ENCODE measurements around the gene CEACAM18. TPM values are rescaled to one million over a fixed set of nuclear protein-coding genes. Genes with fewer than 3 reads are reported as not detected.

CEACAM18 gene
- total RNA-seq, 2 experiments from 2014 or later, result not detected

DNA sequence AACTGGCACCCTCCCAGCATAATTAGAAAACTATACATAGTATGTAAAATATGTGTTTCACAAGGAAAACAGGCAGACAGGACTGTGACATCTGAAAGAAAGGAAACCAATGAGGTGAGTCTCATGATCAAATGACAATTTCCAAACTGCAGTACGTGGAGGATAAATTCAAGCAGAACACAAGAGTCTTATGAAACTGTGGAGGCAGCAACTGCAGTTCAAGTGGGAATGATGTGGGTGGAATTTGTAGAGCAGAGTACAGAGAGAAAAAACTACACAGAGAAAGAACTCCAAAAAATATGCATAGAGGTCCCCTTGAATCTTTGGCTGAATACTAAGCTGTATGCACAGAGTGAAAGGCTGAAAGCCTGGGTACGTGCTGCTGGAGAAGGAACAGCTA lies 43.4 kb downstream of the CEACAM18 start:
- H3K9me3 Mint-ChIP-seq, result no peaks in the 10 kb centered on the region
- H3K36me3 Mint-ChIP-seq (ENCODE audit: low read depth), result no peaks in the 10 kb centered on the region
- peaks cover 12% of the 10 kb centered on the region for H3K27me3 Mint-ChIP-seq (ENCODE audit: low read depth)
- DNase-seq, result no peak
- H3K4me1 Mint-ChIP-seq (ENCODE audit: low read depth), result no peaks in the 10 kb centered on the region
- no peak overlapping the region for H3K4me3 Mint-ChIP-seq
- H3K27ac Mint-ChIP-seq, result no peak overlapping the region
- intact Hi-C loops (cut with micrococcal nuclease), result no loop called here
- CTCF ChIA-PET, result interaction anchor here (0.6 kb wide), 2 partner anchors 139 to 429 kb away, joined by 3 read pairs; no protein-coding TSS in a partner anchor

DNA sequence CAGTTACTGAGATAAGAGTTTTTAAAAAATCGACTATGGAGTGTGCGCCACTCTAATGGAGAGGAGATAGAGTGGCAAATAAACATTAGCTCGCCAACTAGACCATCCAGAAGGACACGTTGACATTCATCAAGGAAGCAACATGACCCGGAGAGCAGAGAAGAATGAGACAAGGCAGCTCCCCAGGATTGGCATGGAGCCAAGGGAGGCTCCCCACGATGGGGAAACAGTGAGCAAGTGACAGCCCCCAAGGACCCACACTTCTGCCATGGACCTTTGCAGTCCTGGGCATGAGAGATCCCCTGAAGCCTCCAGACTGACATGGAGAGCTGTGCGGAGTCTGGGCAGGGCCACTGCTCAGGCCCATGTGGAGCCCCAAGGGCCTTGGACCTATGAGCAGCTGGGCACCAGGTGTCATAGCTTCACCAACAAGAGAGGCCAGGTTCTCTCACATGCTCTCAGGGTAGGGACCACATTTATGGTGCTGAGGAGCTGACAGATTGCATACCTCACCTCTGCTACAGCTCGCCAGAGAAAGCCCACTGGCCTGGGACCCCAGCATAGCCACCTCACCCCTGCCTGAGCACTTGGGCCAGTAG lies 46.4 kb downstream of the CEACAM18 start:
- intact Hi-C loops (cut with micrococcal nuclease), result no loop called here
- DNase-seq, result no peak
- Mint-ChIP-seq H3K27ac (no peak overlapping the region), H3K4me3 (no peak overlapping the region), H3K36me3 (ENCODE audit: low read depth) (no peaks in the 10 kb centered on the region), H3K27me3 (ENCODE audit: low read depth) (peaks cover 21% of the 10 kb centered on the region), H3K9me3 (no peaks in the 10 kb centered on the region), H3K4me1 (ENCODE audit: low read depth) (no peaks in the 10 kb centered on the region)
- CTCF ChIA-PET, result interaction anchor here (0.5 to 0.8 kb wide), 3 partner anchors 8 to 505 kb away, joined by 3 to 4 read pairs (median 3); no protein-coding TSS in a partner anchor

DNA sequence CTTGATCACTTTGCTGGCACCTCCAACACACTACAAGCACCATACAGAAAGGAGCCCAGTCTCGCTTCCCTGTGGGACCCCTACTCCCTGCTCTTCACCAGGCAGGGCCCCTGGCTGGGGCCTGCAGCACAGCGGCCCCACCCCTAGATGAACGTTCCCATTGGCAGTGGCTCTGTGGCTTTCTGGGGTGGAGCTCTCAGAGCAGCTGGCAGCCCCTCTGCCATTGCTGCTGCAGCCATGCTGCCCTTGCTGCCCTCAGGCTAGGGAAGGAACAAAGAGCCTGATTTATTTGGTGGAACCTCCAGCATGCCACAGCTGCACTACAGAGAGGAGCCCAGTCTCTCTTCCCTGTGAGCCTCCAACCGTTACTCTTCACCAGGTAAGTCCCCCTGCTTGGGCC lies 47.3 kb downstream of the CEACAM18 start:
- H3K27ac Mint-ChIP-seq, result no peak overlapping the region
- no peak overlapping the region for H3K4me3 Mint-ChIP-seq
- no peaks in the 10 kb centered on the region for H3K9me3 Mint-ChIP-seq
- no peak for DNase-seq
- no peaks in the 10 kb centered on the region for H3K36me3 Mint-ChIP-seq (ENCODE audit: low read depth)
- H3K4me1 Mint-ChIP-seq (ENCODE audit: low read depth), result no peaks in the 10 kb centered on the region
- CTCF ChIA-PET, result no interaction called here
- peaks cover 20% of the 10 kb centered on the region for H3K27me3 Mint-ChIP-seq (ENCODE audit: low read depth)
- intact Hi-C loops (cut with micrococcal nuclease), result no loop called here

DNA sequence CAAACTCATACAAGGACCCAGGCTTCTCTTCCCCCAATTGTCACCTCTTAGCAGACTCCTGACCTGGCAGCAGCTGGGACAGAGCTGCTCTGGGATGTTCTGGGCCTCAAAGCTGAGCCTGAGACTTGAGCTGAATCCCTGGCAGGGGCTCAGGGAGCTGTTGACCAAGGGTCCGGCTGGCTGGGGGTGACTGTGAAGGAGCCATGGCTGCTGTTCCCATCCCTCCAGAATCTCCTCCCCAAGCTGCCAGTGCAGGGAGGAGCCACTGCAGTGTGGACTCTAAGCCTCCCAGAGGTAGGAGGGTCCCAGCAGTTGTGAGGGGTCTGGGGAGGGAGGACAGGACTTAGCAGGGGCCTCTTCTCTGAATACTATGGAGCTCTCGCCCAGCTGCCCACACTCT lies 51.0 kb downstream of the CEACAM18 start:
- Mint-ChIP-seq H3K4me1 (ENCODE audit: low read depth) (no peaks in the 10 kb centered on the region), H3K27me3 (ENCODE audit: low read depth) (peaks cover 40% of the 10 kb centered on the region), H3K4me3 (no peak overlapping the region), H3K27ac (no peak overlapping the region), H3K9me3 (no peaks in the 10 kb centered on the region), H3K36me3 (ENCODE audit: low read depth) (no peaks in the 10 kb centered on the region)
- no peak for DNase-seq
- intact Hi-C loops (cut with micrococcal nuclease), result no loop called here
- CTCF ChIA-PET, result interaction anchor here (1.2 kb wide), 1 partner anchor 14 kb away, joined by 3 read pairs; no protein-coding TSS in a partner anchor

DNA sequence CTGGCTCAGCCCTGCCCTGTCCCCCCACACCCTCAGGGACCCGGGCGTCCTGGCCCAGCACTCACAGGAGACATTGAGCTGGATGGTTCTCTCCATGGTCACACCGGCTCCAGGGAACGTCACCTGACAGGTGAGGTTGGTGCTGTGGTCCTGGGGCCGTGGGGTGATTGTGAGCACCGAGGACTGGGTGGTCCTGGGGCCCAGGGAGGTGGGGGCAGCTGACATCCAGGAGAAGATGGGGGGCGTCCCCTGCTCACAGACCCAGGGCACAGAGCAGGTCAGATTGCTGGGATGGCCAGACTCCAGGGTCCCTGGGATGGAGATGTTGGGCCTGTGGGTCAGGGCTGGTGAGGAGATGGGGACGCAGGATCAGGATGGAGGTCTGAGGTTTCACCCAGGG lies 52.3 kb downstream of the CEACAM18 start:
- Mint-ChIP-seq H3K4me1 (ENCODE audit: low read depth) (no peaks in the 10 kb centered on the region), H3K4me3 (no peak overlapping the region), H3K27me3 (ENCODE audit: low read depth) (peaks cover 47% of the 10 kb centered on the region), H3K36me3 (ENCODE audit: low read depth) (no peaks in the 10 kb centered on the region), H3K9me3 (peaks cover 2% of the 10 kb centered on the region), H3K27ac (no peak overlapping the region)
- DNase-seq, result no peak
- CTCF ChIA-PET, result interaction anchor here (0.7 kb wide), 1 partner anchor 381 kb away, joined by 3 read pairs; no protein-coding TSS in a partner anchor
- intact Hi-C loops (cut with micrococcal nuclease), result no loop called here

DNA sequence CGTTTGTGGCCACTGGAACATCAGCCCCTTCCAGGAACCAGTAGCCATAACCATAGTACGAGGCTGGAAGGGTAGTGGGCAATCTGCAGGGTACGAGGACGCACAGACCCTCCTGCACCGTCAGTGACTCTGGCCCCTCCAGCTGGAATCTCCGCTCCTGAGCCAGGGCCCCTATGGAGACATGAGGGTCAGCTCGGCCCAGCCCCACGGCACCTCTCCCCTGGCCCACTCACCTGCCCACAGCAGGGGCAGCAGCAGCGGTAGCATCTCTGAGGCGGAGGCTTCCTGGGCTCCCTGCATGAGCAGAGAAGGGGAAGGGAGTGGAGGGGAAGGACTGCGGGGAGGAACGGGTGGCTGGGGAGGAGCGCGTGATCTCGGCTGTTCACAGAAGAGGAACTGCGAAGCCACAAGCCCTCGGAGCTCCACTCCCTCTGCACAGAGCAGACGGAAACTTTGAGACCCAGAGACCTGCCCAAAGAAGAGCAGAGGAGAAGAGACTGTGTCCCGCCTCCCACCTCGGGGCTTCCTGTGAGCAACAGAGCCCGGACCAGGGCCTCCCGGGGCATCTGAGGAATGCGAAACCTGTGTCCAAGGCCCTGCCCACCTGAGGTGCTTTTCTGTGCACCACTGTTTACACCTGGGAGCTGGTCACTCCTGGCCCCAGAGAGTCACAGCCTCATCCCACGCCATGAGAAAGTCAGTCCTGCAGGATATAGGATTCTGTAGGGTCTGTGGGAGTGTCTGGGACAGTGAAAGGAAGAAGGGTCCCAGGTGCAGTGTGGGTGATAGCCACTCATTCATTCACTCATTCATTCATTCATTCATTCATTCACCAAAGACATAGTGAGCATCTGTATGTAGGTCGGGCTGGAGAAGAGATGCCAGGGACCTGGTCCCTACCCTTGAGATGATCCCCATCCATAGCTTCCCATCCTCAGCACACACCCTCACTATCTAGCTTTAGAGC lies 53.3 kb downstream of the CEACAM18 start, which contains the start of gene SIGLEC6:
TSS of gene SIGLEC6 (minus strand) at position 322 of the 967 bp plus-strand sequence. CDS start at position 300, 22 bp downstream.
- CTCF ChIA-PET, result interaction anchor here (0.7 kb wide), 1 partner anchor 382 kb away, joined by 3 read pairs; no protein-coding TSS in a partner anchor
- no peak within 1 kb of the TSS for H3K27ac Mint-ChIP-seq
- no peaks in the 10 kb centered on the region for H3K4me1 Mint-ChIP-seq (ENCODE audit: low read depth)
- peaks cover 48% of the 10 kb centered on the region for H3K27me3 Mint-ChIP-seq (ENCODE audit: low read depth)
- no peak for DNase-seq
- intact Hi-C loops (cut with micrococcal nuclease), result no loop called here
- H3K4me3 Mint-ChIP-seq, result no peak within 1 kb of the TSS
- peaks cover 2% of the 10 kb centered on the region for H3K9me3 Mint-ChIP-seq
- H3K36me3 Mint-ChIP-seq (ENCODE audit: low read depth), result no peaks in the 10 kb centered on the region

DNA sequence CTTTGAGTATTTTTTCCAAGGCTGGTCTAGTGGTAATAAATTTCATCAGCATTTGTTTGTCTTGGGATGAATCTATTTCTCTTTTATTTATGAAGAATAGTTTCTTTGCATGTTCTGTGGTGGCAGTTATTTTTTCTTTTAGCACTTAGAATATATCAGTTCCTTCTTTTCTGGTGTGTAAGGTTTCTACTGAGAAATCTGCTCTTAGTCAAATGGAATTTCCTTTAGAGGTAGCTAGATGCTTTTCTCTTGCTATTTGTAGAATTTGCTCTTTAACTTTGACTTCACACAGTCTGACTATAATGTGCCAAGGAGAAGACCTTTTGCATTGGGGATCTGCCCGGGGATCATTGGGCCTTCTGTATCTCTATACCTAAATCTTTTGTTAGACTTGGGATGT lies 57.2 kb downstream of the CEACAM18 start:
- Mint-ChIP-seq H3K4me3 (no peak overlapping the region), H3K27me3 (ENCODE audit: low read depth) (peaks cover 42% of the 10 kb centered on the region), H3K36me3 (ENCODE audit: low read depth) (no peaks in the 10 kb centered on the region), H3K4me1 (ENCODE audit: low read depth) (no peaks in the 10 kb centered on the region), H3K27ac (no peak overlapping the region), H3K9me3 (peaks cover 2% of the 10 kb centered on the region)
- DNase-seq, result no peak
- intact Hi-C loops (cut with micrococcal nuclease), result no loop called here
- CTCF ChIA-PET, result interaction anchor here (0.6 kb wide), 1 partner anchor 28 kb away, joined by 3 read pairs; no protein-coding TSS in a partner anchor

DNA sequence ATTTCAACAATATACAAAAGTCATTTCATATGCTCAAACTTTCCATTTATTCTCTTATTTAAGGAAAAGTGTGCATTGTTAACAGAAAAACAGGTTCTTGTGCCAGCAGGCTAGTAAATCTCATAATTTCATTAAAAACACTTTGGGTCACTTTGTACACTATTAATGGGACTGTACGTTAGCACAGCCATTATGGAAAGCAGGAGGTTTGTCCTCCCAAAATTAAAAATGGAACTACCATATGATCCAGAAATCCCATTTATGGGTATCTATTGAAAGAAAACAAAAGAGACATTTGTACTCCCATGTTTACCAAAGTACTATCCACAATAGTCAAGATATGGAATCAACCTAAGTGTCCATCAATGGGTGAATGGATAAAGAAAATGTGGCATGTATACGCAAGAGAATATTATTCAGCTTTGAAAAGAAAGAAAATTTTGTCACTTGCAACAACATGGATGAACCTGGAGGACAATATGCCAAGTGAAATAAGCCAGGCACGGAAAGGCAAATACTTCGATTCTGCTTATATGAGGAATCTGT lies 61.6 kb downstream of the CEACAM18 start:
- CTCF ChIA-PET, result no interaction called here
- peaks cover 40% of the 10 kb centered on the region for H3K27me3 Mint-ChIP-seq (ENCODE audit: low read depth)

More for the DNA sequence above, 61.6 kb downstream of the CEACAM18 start:
- Mint-ChIP-seq H3K4me1 (ENCODE audit: low read depth) (no peaks in the 10 kb centered on the region), H3K27ac (no peak overlapping the region), H3K9me3 (peaks cover 2% of the 10 kb centered on the region), H3K4me3 (no peak overlapping the region), H3K36me3 (ENCODE audit: low read depth) (no peaks in the 10 kb centered on the region)
- intact Hi-C loops (cut with micrococcal nuclease), result no loop called here
- no peak for DNase-seq

Other genes with a start within 250 kb of the CEACAM18 start
- gene SIGLECL1, start 227.5 kb upstream of the CEACAM18 start, total RNA-seq, result not detected
- gene IGLON5, start 166.9 kb upstream of the CEACAM18 start, total RNA-seq, result not detected
- 1 to 10 TPM; 1.4 to 1.5 TPM for gene VSIG10L, start 136.4 kb upstream of the CEACAM18 start, total RNA-seq
- 100 to 1,000 TPM; 118 to 128 TPM for gene ETFB, start 112.2 kb upstream of the CEACAM18 start, total RNA-seq
- under 1 TPM; 0.72 TPM for gene CLDND2, start 109.5 kb upstream of the CEACAM18 start, total RNA-seq
- 10 to 100 TPM; 16.3 to 17.5 TPM for gene NKG7, start 105.9 kb upstream of the CEACAM18 start, total RNA-seq
- gene LIM2, start 90.6 kb upstream of the CEACAM18 start, total RNA-seq, result not detected
- gene C19orf84, start 87.9 kb upstream of the CEACAM18 start, total RNA-seq, result not detected
- not detected for gene SIGLEC10, start 60.9 kb upstream of the CEACAM18 start, total RNA-seq
- not detected for gene SIGLEC8, start 20.1 kb upstream of the CEACAM18 start, total RNA-seq
- not detected for gene SIGLEC12, start 23.3 kb downstream of the CEACAM18 start, total RNA-seq
- gene SIGLEC6, start 53.1 kb downstream of the CEACAM18 start, total RNA-seq, result not detected
- gene ZNF175, start 92.7 kb downstream of the CEACAM18 start, total RNA-seq, result 1 to 10 TPM; 6.5 to 7.9 TPM
- under 1 TPM in 1 of 2 experiments, not detected in 1; 0.12 TPM for gene SIGLEC5, start 151.9 kb downstream of the CEACAM18 start, total RNA-seq
- not detected for gene SIGLEC14, start 168.3 kb downstream of the CEACAM18 start, total RNA-seq
- 1 to 10 TPM; 5.8 to 6.6 TPM for gene SPACA6, start 214.8 kb downstream of the CEACAM18 start, total RNA-seq
- gene HAS1, start 245.5 kb downstream of the CEACAM18 start, total RNA-seq, result not detected